T-cell (primary cell): ENCODE measurements around the gene TENM4. TPM values are rescaled to one million over a fixed set of nuclear protein-coding genes. Genes with fewer than 3 reads are reported as not detected.

Source experiments
- ATAC-seq, 4 experiments: fragments of 200-7000 bp in 3 of 4; fragments of 150-1000 bp in 1 of 4; cut with Tn5 transposase; replicated peaks in 1 of 4; 1 replicate in 3 of 4; 2 replicates in 1 of 4; pipeline ENCODE4 v1.10.0; 2021; ENCODE audit warnings: moderate library complexity in 3 of 4, mild to moderate bottlenecking in 2 of 4, moderate number of reproducible peaks in 1 of 4
- CTCF ChIA-PET, 2 donors: fragments of 300-600 bp; sonication (Branson Sonifier 250); formaldehyde crosslinking; loops; one replicate each; lab custom pipeline; 2022; ENCODE audit warnings: antibody characterized with exemption in 2 of 2; lab: Charles Lee
- POLR2A ChIA-PET, 2 donors: fragments of 300-600 bp; sonication (Branson Sonifier 250); formaldehyde crosslinking; loops; one replicate each; lab custom pipeline; 2022; ENCODE audit warnings: antibody characterized with exemption in 2 of 2; lab: Charles Lee
- DNase-seq, 35 experiments: peaks; one replicate each; pipeline versions ENCODE4 v3.0.0 to v3.0.0-alpha.2; 2013 to 2023
- H3K27ac ChIP-seq: one replicate; pipeline ENCODE4 v1.5.1; 2013; ENCODE audit warnings: low read length
- H3K27me3 ChIP-seq, 2 experiments: replicated peaks in 1 of 2; 1 replicate in 1 of 2; 2 replicates in 1 of 2; pipeline versions ENCODE4 v1.6.1 to v1.7.0; 2013; ENCODE audit warnings: low read length in 1 of 2, mixed read lengths in 1 of 2; ENCODE audit not compliant: control insufficient read depth in 2 of 2, insufficient read depth in 2 of 2; ENCODE audit errors: extremely low read depth in 1 of 2
- H3K36me3 ChIP-seq, 2 donors: 1 replicate in 1 of 2; 2 replicates in 1 of 2; pipeline versions ENCODE4 v1.6.1 to v1.7.0; 2013; ENCODE audit warnings: low read length in 1 of 2; ENCODE audit not compliant: control insufficient read depth in 2 of 2, insufficient read depth in 1 of 2; ENCODE audit errors: extremely low read depth in 1 of 2
- H3K4me1 ChIP-seq, 2 experiments: 1 replicate in 1 of 2; 2 replicates in 1 of 2; pipeline versions ENCODE4 v1.6.1 to v1.7.0; 2013; ENCODE audit warnings: low read length in 2 of 2, mixed read lengths in 1 of 2; ENCODE audit not compliant: insufficient read depth in 2 of 2, control insufficient read depth in 1 of 2; ENCODE audit errors: extremely low read depth in 1 of 2
- H3K4me3 ChIP-seq, 2 donors: 1 replicate in 1 of 2; 2 replicates in 1 of 2; pipeline versions ENCODE4 v1.5.1 to v1.7.0; 2013; ENCODE audit warnings: mild to moderate bottlenecking in 2 of 2, low read length in 1 of 2, moderate library complexity in 1 of 2; ENCODE audit not compliant: control insufficient read depth in 1 of 2; ENCODE audit errors: extremely low read depth in 1 of 2
- H3K9me3 ChIP-seq: 2 replicates; pipeline ENCODE4 v1.7.0; 2013
- H3K27ac Mint-ChIP-seq, 2 donors: one replicate each; pipeline ENCODE4 v1.8.0; 2020 to 2021; ENCODE audit warnings: mild to moderate bottlenecking in 2 of 2, mixed read lengths in 2 of 2
- H3K27me3 Mint-ChIP-seq, 2 donors: one replicate each; pipeline ENCODE4 v1.8.0; 2021 to 2022; ENCODE audit warnings: mixed read lengths in 2 of 2
- H3K36me3 Mint-ChIP-seq: one replicate; pipeline ENCODE4 v1.8.0; 2021; ENCODE audit warnings: mixed read lengths
- H3K4me1 Mint-ChIP-seq, 3 donors: one replicate each; pipeline ENCODE4 v1.8.0; 2020 to 2022; ENCODE audit warnings: mixed read lengths in 3 of 3, mild to moderate bottlenecking in 1 of 3
- H3K4me3 Mint-ChIP-seq, 3 donors: one replicate each; pipeline ENCODE4 v1.8.0; 2020 to 2022; ENCODE audit warnings: mild to moderate bottlenecking in 3 of 3, mixed read lengths in 3 of 3, moderate library complexity in 3 of 3
- H3K9me3 Mint-ChIP-seq, 3 donors: one replicate each; pipeline ENCODE4 v1.8.0; 2020 to 2022; ENCODE audit warnings: mixed read lengths in 3 of 3
- WGBS: methylation state at CpG from one replicate; pipeline ENCODE4 v1.1.5; 2013; ENCODE audit warnings: missing lambda C conversion rate; ENCODE audit not compliant: insufficient coverage; 5-methylcytosine and 5-hydroxymethylcytosine counted together
- total RNA-seq, 35 experiments: library from RNA in 6 of 35; stranded (reverse) in 6 of 35; fragments of 120-200 nt in 1 of 35; gene quantifications; one replicate each; pipeline versions ENCODE4 v1.2.1 to v1.2.4 and lab custom pipeline; 2013 to 2026

The TENM4 gene
- total RNA-seq, 5 donors from 2014 or later (not counting 1 experiment from before 2014, with no cell fraction given) = 0.03 to 0.35 (median 0.03) TPM; not detected in 2

DNA sequence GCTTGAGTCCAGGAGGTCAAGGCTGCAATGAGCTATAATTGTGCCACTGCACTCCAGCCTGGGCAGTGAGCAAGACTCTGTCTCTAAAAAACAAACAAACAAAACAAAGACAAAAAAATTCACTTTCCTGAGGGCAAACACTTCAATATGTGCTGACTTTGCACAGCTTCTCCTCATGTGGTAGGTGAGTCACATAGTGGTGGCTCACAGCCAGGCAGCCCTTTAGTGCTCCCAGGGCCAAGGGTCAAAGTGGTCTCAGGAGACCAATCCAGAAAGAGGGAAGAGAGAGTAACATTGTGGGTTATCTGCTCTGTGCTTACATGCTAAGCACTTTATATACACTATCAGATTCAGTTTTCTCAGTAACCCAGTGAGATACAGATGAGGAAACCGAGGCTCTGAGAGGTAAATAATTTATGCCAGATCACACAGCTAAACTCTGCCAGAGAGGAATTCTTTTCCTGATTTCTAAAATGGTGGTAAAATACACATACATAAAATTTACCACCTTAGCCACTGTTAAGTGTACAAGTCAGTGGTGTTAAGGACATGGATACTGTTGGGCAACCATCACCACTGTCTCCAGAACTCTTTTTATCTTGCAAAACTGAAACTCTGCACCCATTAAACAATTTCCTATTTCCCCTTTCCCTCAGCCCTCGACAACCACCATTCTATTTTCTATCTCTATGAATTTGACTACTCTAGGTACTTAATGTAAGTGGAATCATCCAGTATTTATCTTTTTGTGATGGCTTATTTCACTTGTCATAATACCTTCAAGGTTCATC lies 634.4 kb downstream of the TENM4 start:
- Histone ChIP-seq H3K36me3 (no peaks in the 10 kb centered on the region), H3K27me3 (no peaks in the 10 kb centered on the region), H3K4me1 (no peaks in the 10 kb centered on the region), H3K27ac (no peak overlapping the region), H3K4me3 (no peak overlapping the region), H3K9me3 (no peaks in the 10 kb centered on the region)
- no peak for DNase-seq
- no peak for ATAC-seq
- Mint-ChIP-seq H3K4me3 (no peak overlapping the region), H3K36me3 (no peaks in the 10 kb centered on the region), H3K4me1 (no peaks in the 10 kb centered on the region), H3K27ac (no peak overlapping the region), H3K27me3 (peaks cover 0 to 3% of the 10 kb centered on the region in 2 donors), H3K9me3 (no peaks in the 10 kb centered on the region)
- ChIA-PET POLR2A (no interaction called here), CTCF (interaction anchor here in 1 of 2 donors (0.5 kb wide), 1 partner anchor 623 kb away, joined by 4 read pairs; no protein-coding TSS in a partner anchor)
- no CpG with 5 or more reads among the region's 2 CpGs for WGBS

GRCh38 chr11:78804991-78805390 lies 635.8 kb downstream of the TENM4 start:
- CTCF ChIA-PET = no interaction called here

DNA sequence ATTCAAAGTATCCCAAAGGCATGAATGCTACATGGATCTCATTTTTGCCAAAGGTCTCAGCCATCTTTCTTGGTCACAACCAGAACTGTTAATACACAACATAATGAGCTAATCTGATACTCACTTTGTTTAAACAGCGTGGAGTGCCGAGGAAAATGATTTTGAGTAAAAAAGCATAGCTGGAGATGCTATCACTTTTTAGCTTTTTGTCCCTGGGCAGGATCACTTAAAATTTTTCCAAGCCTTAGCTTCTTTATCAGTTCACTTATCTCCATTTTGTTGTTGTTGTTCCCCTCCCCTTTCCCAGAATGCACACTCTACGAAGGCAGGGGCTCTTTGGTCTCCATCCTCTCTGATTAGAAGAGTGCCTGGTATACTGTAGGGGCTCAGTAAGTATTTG lies 636.8 kb downstream of the TENM4 start:
- H3K36me3 ChIP-seq = no peaks in the 10 kb centered on the region
- Mint-ChIP-seq H3K27ac (no peak overlapping the region), H3K36me3 (no peaks in the 10 kb centered on the region), H3K4me1 (no peaks in the 10 kb centered on the region), H3K27me3 (peaks cover 0 to 1% of the 10 kb centered on the region in 2 donors), H3K4me3 (no peak overlapping the region), H3K9me3 (no peaks in the 10 kb centered on the region)
- DNase-seq (no peak), ATAC-seq (no peak)
- H3K4me3 ChIP-seq = no peak overlapping the region
- WGBS = no CpG with 5 or more reads among the region's 3 CpGs
- H3K27ac ChIP-seq = no peak overlapping the region
- ChIA-PET POLR2A (no interaction called here), CTCF (no interaction called here)
- H3K4me1 ChIP-seq = no peaks in the 10 kb centered on the region
- H3K9me3 ChIP-seq = no peaks in the 10 kb centered on the region
- no peaks in the 10 kb centered on the region for H3K27me3 ChIP-seq

More at GRCh38 chr11:78804991-78805390, 635.8 kb downstream of the TENM4 start:
- no peaks in the 10 kb centered on the region for H3K36me3 ChIP-seq
- no peaks in the 10 kb centered on the region for H3K4me1 ChIP-seq
- ATAC-seq = no peak
- no peaks in the 10 kb centered on the region for H3K9me3 Mint-ChIP-seq
- DNase-seq = no peak
- no peak overlapping the region for H3K27ac Mint-ChIP-seq
- H3K27ac ChIP-seq = no peak overlapping the region
- H3K4me3 ChIP-seq = no peak overlapping the region
- no peaks in the 10 kb centered on the region for H3K27me3 ChIP-seq
- H3K4me1 Mint-ChIP-seq = no peaks in the 10 kb centered on the region
- 96% methylated on average over 4 of the region's 9 CpGs for WGBS
- no peaks in the 10 kb centered on the region for H3K9me3 ChIP-seq
- POLR2A ChIA-PET = no interaction called here
- no peak overlapping the region for H3K4me3 Mint-ChIP-seq
- H3K36me3 Mint-ChIP-seq = no peaks in the 10 kb centered on the region
- peaks cover 0 to 3% of the 10 kb centered on the region in 2 donors for H3K27me3 Mint-ChIP-seq

GRCh38 chr11:78802058-78802761 lies 638.6 kb downstream of the TENM4 start:
- H3K27me3 ChIP-seq = no peaks in the 10 kb centered on the region
- DNase-seq (no peak), ATAC-seq (no peak)
- Mint-ChIP-seq H3K27me3 (no peaks in the 10 kb centered on the region), H3K4me1 (no peaks in the 10 kb centered on the region), H3K27ac (no peak overlapping the region), H3K9me3 (no peaks in the 10 kb centered on the region), H3K36me3 (no peaks in the 10 kb centered on the region), H3K4me3 (no peak overlapping the region)
- no peaks in the 10 kb centered on the region for H3K36me3 ChIP-seq
- WGBS = 81% methylated on average over 4 of the region's 11 CpGs
- POLR2A ChIA-PET = no interaction called here
- no peak overlapping the region for H3K27ac ChIP-seq
- no peaks in the 10 kb centered on the region for H3K4me1 ChIP-seq
- CTCF ChIA-PET = no interaction called here
- H3K9me3 ChIP-seq = no peaks in the 10 kb centered on the region
- no peak overlapping the region for H3K4me3 ChIP-seq

- Histone ChIP-seq H3K36me3 (no peaks in the 10 kb centered on the region), H3K9me3 (no peaks in the 10 kb centered on the region), H3K4me3 (no peak overlapping the region), H3K27me3 (no peaks in the 10 kb centered on the region), H3K27ac (no peak overlapping the region), H3K4me1 (no peaks in the 10 kb centered on the region)
- no peak for DNase-seq
- Mint-ChIP-seq H3K36me3 (no peaks in the 10 kb centered on the region), H3K4me1 (no peaks in the 10 kb centered on the region), H3K27me3 (no peaks in the 10 kb centered on the region), H3K27ac (no peak overlapping the region), H3K9me3 (no peaks in the 10 kb centered on the region), H3K4me3 (no peak overlapping the region)
- ChIA-PET POLR2A (no interaction called here), CTCF (interaction anchor here in 1 of 2 donors (1.2 kb wide), 1 partner anchor 354 kb away, joined by 4 read pairs; no protein-coding TSS in a partner anchor)
- 0% methylated on average over 1 of the region's 3 CpGs for WGBS
- ATAC-seq = no peak
These were observed 639.5 kb downstream of the TENM4 start for GRCh38 chr11:78801161-78801884.

DNA sequence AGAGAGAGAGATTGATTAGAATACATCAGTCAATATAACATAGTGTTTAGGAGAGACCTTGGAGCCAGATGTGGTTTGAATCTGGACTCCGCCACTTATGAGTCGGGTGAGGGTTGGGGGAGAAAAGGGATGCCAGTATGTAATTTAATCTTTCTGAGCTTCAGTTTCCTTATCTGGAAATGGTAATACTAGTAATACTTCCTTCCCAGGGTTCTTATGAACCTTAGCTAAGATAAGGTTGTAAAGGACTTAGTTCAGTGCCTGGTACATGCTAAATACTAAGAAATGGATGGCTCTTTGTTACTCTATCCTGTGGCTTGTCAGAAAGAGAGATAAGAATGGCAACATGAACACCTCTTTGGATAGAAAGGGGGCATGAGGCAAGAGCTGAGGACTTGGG lies 640.1 kb downstream of the TENM4 start:
- no peaks in the 10 kb centered on the region for H3K27me3 ChIP-seq
- POLR2A ChIA-PET = no interaction called here
- Mint-ChIP-seq H3K36me3 (no peaks in the 10 kb centered on the region), H3K4me1 (no peaks in the 10 kb centered on the region), H3K27me3 (no peaks in the 10 kb centered on the region), H3K9me3 (no peaks in the 10 kb centered on the region), H3K4me3 (no peak overlapping the region), H3K27ac (no peak overlapping the region)
- no peak overlapping the region for H3K4me3 ChIP-seq
- H3K27ac ChIP-seq = no peak overlapping the region
- ATAC-seq (no peak), DNase-seq (no peak)
- no CpG with 5 or more reads among the region's 2 CpGs for WGBS
- H3K4me1 ChIP-seq = no peaks in the 10 kb centered on the region
- no peaks in the 10 kb centered on the region for H3K36me3 ChIP-seq
- H3K9me3 ChIP-seq = no peaks in the 10 kb centered on the region
- CTCF ChIA-PET = interaction anchor here in 1 of 2 donors (1.2 kb wide), 1 partner anchor 355 kb away, joined by 4 read pairs; no protein-coding TSS in a partner anchor
